GM12878 (cell line): Measurements from ENCODE around the gene PLA2G10. TPM values are rescaled to one million over a fixed set of nuclear protein-coding genes. Genes with fewer than 3 reads are reported as not detected.

ENCODE experiments used
- ATF2 ChIP-seq: IDR thresholded peaks from 2 replicates; pipeline ENCODE4 v1.6.1; 2012; ENCODE audit warnings: low read length, inconsistent platforms
- ATF3 ChIP-seq: IDR thresholded peaks from 2 replicates; pipeline ENCODE4 v1.6.1; 2011; ENCODE audit warnings: low read depth, mild to moderate bottlenecking, low read length, moderate library complexity, borderline replicate concordance; ENCODE audit errors: extremely low read depth
- BACH1 ChIP-seq: fragments of 450-650 bp; IDR thresholded peaks from 2 replicates; pipeline ENCODE4 v1.6.1; 2017; ENCODE audit warnings: mild to moderate bottlenecking, borderline replicate concordance
- CBFB ChIP-seq: IDR thresholded peaks from 2 replicates; pipeline ENCODE4 v1.6.1; 2016; ENCODE audit warnings: antibody characterized with exemption, low read depth
- CHD2 ChIP-seq: IDR thresholded peaks from 2 replicates; pipeline ENCODE4 v1.6.1; 2011; ENCODE audit warnings: low read depth, low read length, improper control_type of control experiment, borderline replicate concordance
- CREM ChIP-seq: IDR thresholded peaks from 2 replicates; pipeline ENCODE4 v1.6.1; 2014; ENCODE audit warnings: antibody characterized with exemption, low read depth
- EGR1 ChIP-seq, 2 experiments: IDR thresholded peaks; 1 replicate in 1 of 2; 2 replicates in 1 of 2; pipeline ENCODE4 v1.6.1; 2011 to 2012; ENCODE audit warnings: low read depth in 2 of 2, low read length in 2 of 2, borderline replicate concordance in 1 of 2, mild to moderate bottlenecking in 1 of 2, moderate library complexity in 1 of 2
- GATAD2B ChIP-seq: fragments of 450-650 bp; conservative IDR thresholded peaks from 2 replicates; pipeline ENCODE4 v1.6.1; 2017; ENCODE audit warnings: low read depth, mild to moderate bottlenecking, moderate library complexity
- MTA3 ChIP-seq: IDR thresholded peaks from 2 replicates; pipeline ENCODE4 v1.6.1; 2012; ENCODE audit warnings: low read length, inconsistent platforms, borderline replicate concordance
- NR2F1 ChIP-seq: fragments of 450-650 bp; conservative IDR thresholded peaks from 2 replicates; pipeline ENCODE4 v1.6.1; 2017; ENCODE audit warnings: mild to moderate bottlenecking
- POU2F2 ChIP-seq: IDR thresholded peaks from 3 replicates; pipeline ENCODE4 v1.6.1; 2011; ENCODE audit warnings: low read depth, mild to moderate bottlenecking, low read length, borderline replicate concordance
- RB1 ChIP-seq: fragments of 450-650 bp; formaldehyde crosslinking; IDR thresholded peaks from 2 replicates; pipeline ENCODE4 v1.6.1; 2017; ENCODE audit warnings: mild to moderate bottlenecking, borderline replicate concordance
- RUNX3 ChIP-seq: IDR thresholded peaks from 2 replicates; pipeline ENCODE4 v1.6.1; 2012; ENCODE audit warnings: low read length, inconsistent platforms
- SP1 ChIP-seq: IDR thresholded peaks from one replicate; pipeline ENCODE4 v1.6.1; 2011; ENCODE audit warnings: low read depth, low read length
- SRF ChIP-seq, 2 experiments: IDR thresholded peaks; 2 replicates each; pipeline ENCODE4 v1.6.1; 2011; ENCODE audit warnings: low read depth in 2 of 2, low read length in 2 of 2, mild to moderate bottlenecking in 1 of 2, moderate library complexity in 1 of 2
- TCF12 ChIP-seq: IDR thresholded peaks from 2 replicates; pipeline ENCODE4 v1.6.1; 2011; ENCODE audit warnings: low read depth, mild to moderate bottlenecking, low read length
- USF1 ChIP-seq: IDR thresholded peaks from 2 replicates; pipeline ENCODE4 v1.6.1; 2011; ENCODE audit warnings: borderline replicate concordance, low read depth, mild to moderate bottlenecking, moderate library complexity, mixed read lengths, low read length; ENCODE audit not compliant: insufficient read depth; ENCODE audit errors: extremely low read length
- YY1 ChIP-seq: IDR thresholded peaks from 2 replicates; pipeline ENCODE4 v1.6.1; 2011; ENCODE audit warnings: low read depth, mild to moderate bottlenecking, low read length
- ZBED1 ChIP-seq: IDR thresholded peaks from 2 replicates; pipeline ENCODE4 v1.6.1; 2016; ENCODE audit warnings: borderline replicate concordance
- ZNF384 ChIP-seq: IDR thresholded peaks from 2 replicates; pipeline ENCODE4 v1.6.1; 2012; ENCODE audit warnings: low read depth, mild to moderate bottlenecking, low read length, improper control_type of control experiment, borderline replicate concordance
- polyA plus RNA-seq, 11 experiments: library from polyadenylated mRNA; depleted of rRNA in 4 of 11; unstranded in 6 of 11; stranded (reverse) in 5 of 11; fragments of >200 nt; fragmentation: Nextera tagmentation in 4 of 11; fragmentation: Illumina TruSeq in 1 of 11; extraction: Ambion mirVana in 4 of 11; extraction: Trizol in 1 of 11; gene quantifications; 1 replicate in 1 of 11; 2 replicates in 10 of 11; pipeline versions ENCODE4 v1.2.1 to v1.2.3, GENCODE V29; 2011 to 2016; ENCODE audit warnings: inconsistent platforms in 2 of 11, missing spikeins in 2 of 11, low read depth in 1 of 11
- total RNA-seq, 4 experiments: library from RNA; depleted of rRNA in 3 of 4; stranded (reverse); fragments of >200 nt in 3 of 4; fragmentation: Illumina TruSeq in 1 of 4; extraction: Trizol in 1 of 4; gene quantifications; 2 replicates each; pipeline versions ENCODE4 v1.2.1 to v1.2.3, GENCODE V29; 2013 to 2021
- TF ChIP-seq, protein P1 (sequence below): IDR thresholded peaks from 2 replicates; pipeline ENCODE4 v1.6.1; 2012; ENCODE audit warnings: low read depth, low read length, improper control_type of control experiment
- TF ChIP-seq, protein P2 (sequence below): IDR thresholded peaks from 2 replicates; pipeline ENCODE4 v1.6.1; 2012; ENCODE audit warnings: low read depth, low read length, improper control_type of control experiment
- TF ChIP-seq, protein P3 (sequence below): fragments of 450-650 bp; IDR thresholded peaks from 2 replicates; pipeline ENCODE4 v1.6.1; 2017; ENCODE audit warnings: mild to moderate bottlenecking

Gene PLA2G10
- total and polyA plus RNA-seq, 10 of the 15 experiments (the other 5 are each of a cell fraction or from before 2014, with no cell fraction given) = not detected

DNA sequence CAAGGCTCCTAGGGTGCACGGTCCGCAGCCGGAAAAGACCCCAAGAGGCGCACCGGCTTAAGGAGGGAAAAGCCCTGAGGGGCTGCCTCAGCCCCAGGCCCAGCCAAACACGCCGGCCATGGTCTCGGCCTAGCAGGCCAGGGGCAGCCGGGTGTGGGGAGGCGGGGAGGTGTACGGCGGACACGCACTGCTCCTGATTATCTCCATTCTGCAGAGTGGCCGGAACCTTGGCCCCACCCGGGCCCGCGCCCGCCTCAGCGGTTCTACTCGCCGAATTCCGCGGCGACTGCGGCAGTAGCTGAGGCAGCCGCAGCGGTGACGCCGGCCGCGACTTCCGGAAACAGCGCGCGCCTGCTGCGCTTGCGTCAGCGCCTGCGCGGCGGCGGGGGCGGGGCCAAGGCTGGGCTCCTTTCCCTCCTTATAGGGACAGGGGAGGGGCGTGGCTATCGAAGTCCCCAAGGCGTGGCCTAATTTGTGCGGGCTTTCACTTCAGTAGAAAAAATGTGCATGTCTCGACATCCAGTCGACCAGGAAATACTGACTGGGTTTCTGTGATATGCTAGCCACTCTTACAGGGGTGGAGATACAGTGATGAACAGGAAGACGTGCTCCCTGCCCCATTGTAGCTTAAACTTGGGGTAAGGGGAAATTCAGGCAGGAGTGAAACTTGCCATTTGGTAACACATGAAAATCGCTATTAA lies 64.0 kb downstream of the PLA2G10 start, which contains the start of gene PARN (continued):
- TF ChIP-seq ATF2 = no peak
- peak; percentile 36; the same call in 1 of the 2 replicates for TF ChIP-seq YY1
- TF ChIP-seq NR2F1 = 0 out of 2 replicates have a peak, but pooled peaks have one; percentile 13
- TF ChIP-seq CREM = peak; percentile 71
- TF ChIP-seq GATAD2B = peak; percentile 76
- TF ChIP-seq TCF12 = peak; percentile 60; the same call in 1 of the 2 replicates
- peak; percentile 44; the same call in 1 of the 2 replicates for TF ChIP-seq RB1
- TF ChIP-seq POU2F2 = peak; percentile 72
- TF ChIP-seq, protein P1, sequence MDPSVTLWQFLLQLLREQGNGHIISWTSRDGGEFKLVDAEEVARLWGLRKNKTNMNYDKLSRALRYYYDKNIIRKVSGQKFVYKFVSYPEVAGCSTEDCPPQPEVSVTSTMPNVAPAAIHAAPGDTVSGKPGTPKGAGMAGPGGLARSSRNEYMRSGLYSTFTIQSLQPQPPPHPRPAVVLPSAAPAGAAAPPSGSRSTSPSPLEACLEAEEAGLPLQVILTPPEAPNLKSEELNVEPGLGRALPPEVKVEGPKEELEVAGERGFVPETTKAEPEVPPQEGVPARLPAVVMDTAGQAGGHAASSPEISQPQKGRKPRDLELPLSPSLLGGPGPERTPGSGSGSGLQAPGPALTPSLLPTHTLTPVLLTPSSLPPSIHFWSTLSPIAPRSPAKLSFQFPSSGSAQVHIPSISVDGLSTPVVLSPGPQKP = peak; percentile 66; the same call in 1 of the 2 replicates
- no peak for TF ChIP-seq ATF3
- TF ChIP-seq USF1 = no peak
- TF ChIP-seq, protein P2, sequence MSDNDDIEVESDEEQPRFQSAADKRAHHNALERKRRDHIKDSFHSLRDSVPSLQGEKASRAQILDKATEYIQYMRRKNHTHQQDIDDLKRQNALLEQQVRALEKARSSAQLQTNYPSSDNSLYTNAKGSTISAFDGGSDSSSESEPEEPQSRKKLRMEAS = peak; percentile 21; the same call in 1 of the 2 replicates
- TF ChIP-seq, protein P3, sequence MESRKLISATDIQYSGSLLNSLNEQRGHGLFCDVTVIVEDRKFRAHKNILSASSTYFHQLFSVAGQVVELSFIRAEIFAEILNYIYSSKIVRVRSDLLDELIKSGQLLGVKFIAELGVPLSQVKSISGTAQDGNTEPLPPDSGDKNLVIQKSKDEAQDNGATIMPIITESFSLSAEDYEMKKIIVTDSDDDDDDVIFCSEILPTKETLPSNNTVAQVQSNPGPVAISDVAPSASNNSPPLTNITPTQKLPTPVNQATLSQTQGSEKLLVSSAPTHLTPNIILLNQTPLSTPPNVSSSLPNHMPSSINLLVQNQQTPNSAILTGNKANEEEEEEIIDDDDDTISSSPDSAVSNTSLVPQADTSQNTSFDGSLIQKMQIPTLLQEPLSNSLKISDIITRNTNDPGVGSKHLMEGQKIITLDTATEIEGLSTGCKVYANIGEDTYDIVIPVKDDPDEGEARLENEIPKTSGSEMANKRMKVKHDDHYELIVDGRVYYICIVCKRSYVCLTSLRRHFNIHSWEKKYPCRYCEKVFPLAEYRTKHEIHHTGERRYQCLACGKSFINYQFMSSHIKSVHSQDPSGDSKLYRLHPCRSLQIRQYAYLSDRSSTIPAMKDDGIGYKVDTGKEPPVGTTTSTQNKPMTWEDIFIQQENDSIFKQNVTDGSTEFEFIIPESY = no peak
- no peak for TF ChIP-seq MTA3
- TF ChIP-seq SP1 = peak; percentile 50
- peak; percentile 71; the same call in 1 of the 2 replicates for TF ChIP-seq CBFB
- TF ChIP-seq ZNF384 = peak; percentile 71; the same call in 1 of the 2 replicates
- TF ChIP-seq EGR1 (IDR thresholded peaks at IDR 0.05; ENCODE audit: borderline replicate concordance in 1 of 2, low read depth in 2 of 2, low read length in 2 of 2) = peak; percentile 12 to 52; a peak in 2 of 3 replicates
- TF ChIP-seq RUNX3 = peak; percentile 63; the same call in 1 of the 2 replicates
- peak; percentile 41; the same call in 1 of the 2 replicates for TF ChIP-seq BACH1
- TF ChIP-seq ZBED1 = peak; percentile 98; the same call in 1 of the 2 replicates
- peak; percentile 39; the same call in 1 of the 2 replicates for TF ChIP-seq CHD2
- peak; percentile 84 to 92 for TF ChIP-seq SRF (IDR thresholded peaks at IDR 0.05; ENCODE audit: low read depth in 2 of 2, low read length in 2 of 2)
